ENCODE data around the gene CNIH1. TPM values are rescaled to one million over a fixed set of nuclear protein-coding genes. Genes with fewer than 3 reads are reported as not detected.

The CNIH1 gene
- total and polyA plus RNA-seq, 2 of the 13 experiments (the other 11 are each of a cell fraction or from before 2014, with no cell fraction given): 166 to 421 TPM

GRCh38 chr14:54396493-54397335 is 44.5 kb downstream of the CNIH1 start, which contains the start of gene CDKN3:
Gene CDKN3 (plus strand): TSS chr14:54397007. CDS start chr14:54397069, 62 bp downstream.
- H3K79me2 ChIP-seq (ENCODE audit: insufficient read depth, low read length): peaks cover 29% of the 10 kb centered on the region
- FAIRE-seq (peak; percentile 48), DNase-seq (ENCODE audit: low spot score) (peak; percentile 98), ATAC-seq (peak; percentile 97)
- in situ Hi-C loops (cut with HindIII; ENCODE audit: extremely low pct_ligation_motif_present, low pct_unique_long_range_greater_than_20kb): no loop called here
- ChIA-PET POLR2A (interaction anchor here (0.8 to 3.5 kb wide), 10 partner anchors 9 to 92 kb away, joined by 3 to 26 read pairs (median 6); partner anchors contain the start of gene GMFB), CTCF (ENCODE audit: low intra/inter-chr PET ratio, low total read pairs) (no interaction called here)
- H3K4me2 ChIP-seq (ENCODE audit: low read depth, low read length): peak within 1 kb of the TSS; percentile 92
- no peak within 1 kb of the TSS for H2AFZ ChIP-seq (ENCODE audit: low read length)
- no peaks in the 10 kb centered on the region for H3K36me3 ChIP-seq (replicated peaks in 1 of 2; ENCODE audit: control insufficient read depth in 1 of 2, insufficient read depth in 2 of 2, low read length in 2 of 2)
- H3K4me1 ChIP-seq (ENCODE audit: insufficient read depth, low read length): peaks cover 33% of the 10 kb centered on the region
- H3K9me3 ChIP-seq (ENCODE audit: low read length): no peaks in the 10 kb centered on the region
- H3K27me3 ChIP-seq (ENCODE audit: control insufficient read depth in 1 of 2, insufficient read depth in 2 of 2, low read length in 2 of 2): no peaks in the 10 kb centered on the region; a peak in 1 of 5 replicates
- BruUV-seq (replicated peaks): no TSS peak
- WGBS (ENCODE audit: low lambda C conversion rate): 25% methylated on average over 38 of the region's 76 CpGs
- peak within 1 kb of the TSS; percentile 76 for H3K27ac ChIP-seq (ENCODE audit: extremely low read length, insufficient read depth, low read length)
- H3K4me3 ChIP-seq (replicated peaks in 1 of 3; ENCODE audit: insufficient read depth in 1 of 3, low read depth in 2 of 3, low read length in 3 of 3): peak within 1 kb of the TSS; percentile 72 to 98 (median 89)
- peak within 1 kb of the TSS; percentile 92 for H3K9ac ChIP-seq (ENCODE audit: insufficient read depth, low read depth, low read length)
- no peaks in the 10 kb centered on the region for H4K20me1 ChIP-seq (ENCODE audit: insufficient read depth, low read length)
- intact Hi-C loops (cut with micrococcal nuclease; ENCODE audit: unreplicated experiment): loop anchor here (2.0 kb wide), 3 partner anchors 30 to 44 kb away; partner anchors contain the start of gene CNIH1
- TF ChIP-seq DR1 (CRISPR knock-in tag; IDR thresholded peaks at IDR 0.05) (peak; percentile 72; the same call in 1 of the 2 replicates), ZSCAN25 (CRISPR knock-in tag; IDR thresholded peaks at IDR 0.05) (peak; percentile 37; the same call in 1 of the 2 replicates), KDM3A (CRISPR knock-in tag; IDR thresholded peaks at IDR 0.05; ENCODE audit: low read depth) (no peak; the same call in 1 of the 2 replicates), ZNF737 (CRISPR knock-in tag; IDR thresholded peaks at IDR 0.05; ENCODE audit: borderline replicate concordance) (no peak), PLSCR1 (CRISPR knock-in tag; IDR thresholded peaks at IDR 0.05; ENCODE audit: borderline replicate concordance) (no peak), HOXA7 (CRISPR knock-in tag; IDR thresholded peaks at IDR 0.05) (no peak), ZBTB38 (CRISPR knock-in tag; IDR thresholded peaks at IDR 0.05) (peak; percentile 63; the same call in 1 of the 2 replicates), ZBTB4 (CRISPR knock-in tag; IDR thresholded peaks at IDR 0.05; ENCODE audit: borderline replicate concordance) (peak; percentile 18; the same call in 1 of the 2 replicates), SOX6 (IDR thresholded peaks at IDR 0.05) (no peak), SOX6 (CRISPR knock-in tag; IDR thresholded peaks at IDR 0.05) (peak; percentile 77), FIP1L1 (IDR thresholded peaks at IDR 0.05; ENCODE audit: borderline replicate concordance, insufficient read depth, low read depth, low read length) (no peak; the same call in 1 of the 2 replicates), ZNF264 (CRISPR knock-in tag; IDR thresholded peaks at IDR 0.05) (0 out of 2 replicates have a peak, but pooled peaks have one; percentile 35), EP300 (IDR thresholded peaks at IDR 0.05; ENCODE audit: low read depth in 2 of 2, low read length in 2 of 2) (no peak), EP300 (CRISPR knock-in tag; IDR thresholded peaks at IDR 0.05; ENCODE audit: borderline replicate concordance) (no peak), ETV5 (CRISPR knock-in tag; IDR thresholded peaks at IDR 0.05; ENCODE audit: borderline replicate concordance) (0 out of 2 replicates have a peak, but pooled peaks have one; percentile 16)

Data from HepG2 (cell line).